HepG2 (cell line): Measurements from ENCODE around the gene DZANK1. TPM values are rescaled to one million over a fixed set of nuclear protein-coding genes. Genes with fewer than 3 reads are reported as not detected.

Source experiments
- ARHGAP35 ChIP-seq: sonication (generic); formaldehyde crosslinking; IDR thresholded peaks from 2 replicates; pipeline ENCODE4 v1.9.0; 2022; ENCODE audit warnings: mild to moderate bottlenecking, inconsistent platforms, moderate library complexity, missing genetic modification reagents, borderline replicate concordance
- CHCHD3 ChIP-seq: sonication (generic); formaldehyde crosslinking; IDR thresholded peaks from 2 replicates; pipeline ENCODE4 v1.8.0; 2022; ENCODE audit warnings: mild to moderate bottlenecking, missing genetic modification reagents, moderate library complexity
- E2F1 ChIP-seq: sonication (generic); formaldehyde crosslinking; IDR thresholded peaks from 2 replicates; pipeline ENCODE4 v1.5.0; 2020; ENCODE audit warnings: missing genetic modification reagents
- ELF4 ChIP-seq: sonication (generic); formaldehyde crosslinking; IDR thresholded peaks from 2 replicates; pipeline ENCODE4 v1.5.0; 2020; ENCODE audit warnings: missing genetic modification reagents, mild to moderate bottlenecking, moderate library complexity, borderline replicate concordance
- GABPA ChIP-seq, 2 experiments: IDR thresholded peaks; 2 replicates each; pipeline ENCODE4 v1.6.1; 2011 to 2016; ENCODE audit warnings: low read depth in 2 of 2, low read length in 1 of 2, missing biosample characterization in 1 of 2, missing genetic modification characterization in 1 of 2
- HDAC1 ChIP-seq: sonication (generic); formaldehyde crosslinking; IDR thresholded peaks from 2 replicates; pipeline ENCODE4 v1.5.1; 2020; ENCODE audit warnings: mild to moderate bottlenecking, missing genetic modification reagents
- KLF11 ChIP-seq: IDR thresholded peaks from 2 replicates; pipeline ENCODE4 v1.6.1; 2016; ENCODE audit warnings: missing compliant biosample characterization
- PHF5A ChIP-seq: IDR thresholded peaks from one replicate; pipeline ENCODE4 v1.6.1; 2018; ENCODE audit warnings: low read depth, missing genetic modification reagents; ENCODE audit not compliant: unreplicated experiment
- PRMT3 ChIP-seq: sonication (generic); formaldehyde crosslinking; IDR thresholded peaks from 2 replicates; pipeline ENCODE4 v1.8.1; 2022; ENCODE audit warnings: low read depth, mild to moderate bottlenecking, moderate library complexity, missing genetic modification reagents, borderline replicate concordance
- RORA ChIP-seq: sonication (generic); formaldehyde crosslinking; IDR thresholded peaks from 2 replicates; pipeline ENCODE4 v1.5.0; 2020; ENCODE audit warnings: mild to moderate bottlenecking, missing genetic modification reagents, moderate library complexity
- SNRNP70 ChIP-seq: fragments of 200-400 bp; formaldehyde crosslinking; IDR thresholded peaks from 2 replicates; pipeline ENCODE4 v1.6.1; 2017; ENCODE audit warnings: mild to moderate bottlenecking, low read depth, low read length, moderate library complexity
- TEAD2 ChIP-seq: sonication (generic); formaldehyde crosslinking; IDR thresholded peaks from 2 replicates; pipeline ENCODE4 v1.9.0; 2021; ENCODE audit warnings: missing genetic modification reagents
- ZBTB4 ChIP-seq: sonication (generic); formaldehyde crosslinking; IDR thresholded peaks from 2 replicates; pipeline ENCODE4 v1.4.0; 2020; ENCODE audit warnings: missing genetic modification reagents, mild to moderate bottlenecking, borderline replicate concordance
- ZFX ChIP-seq: sonication (generic); formaldehyde crosslinking; IDR thresholded peaks from 2 replicates; pipeline ENCODE4 v1.4.0; 2020; ENCODE audit warnings: mild to moderate bottlenecking, low read depth, missing genetic modification reagents, moderate library complexity
- ZNF10 ChIP-seq: sonication (generic); formaldehyde crosslinking; IDR thresholded peaks from 2 replicates; pipeline ENCODE4 v1.4.0; 2020; ENCODE audit warnings: mild to moderate bottlenecking, low read depth, missing genetic modification reagents, borderline replicate concordance
- ZNF274 ChIP-seq: sonication (generic); formaldehyde crosslinking; IDR thresholded peaks from 2 replicates; pipeline ENCODE4 v1.5.1; 2020; ENCODE audit warnings: mild to moderate bottlenecking, missing genetic modification reagents
- ZNF549 ChIP-seq: sonication (generic); formaldehyde crosslinking; IDR thresholded peaks from 2 replicates; pipeline ENCODE4 v1.5.0; 2020; ENCODE audit warnings: missing genetic modification reagents
- ZNF556 ChIP-seq: sonication (generic); formaldehyde crosslinking; IDR thresholded peaks from 2 replicates; pipeline ENCODE4 v1.4.0; 2020; ENCODE audit warnings: mild to moderate bottlenecking, missing genetic modification reagents, borderline replicate concordance
- ZNF773 ChIP-seq: sonication (generic); formaldehyde crosslinking; IDR thresholded peaks from 2 replicates; pipeline ENCODE4 v1.4.0; 2020; ENCODE audit warnings: missing genetic modification reagents, borderline replicate concordance
- ZNF792 ChIP-seq: IDR thresholded peaks from 2 replicates; pipeline ENCODE4 v1.6.1; 2016
- polyA plus RNA-seq, 8 experiments: library from polyadenylated mRNA; depleted of rRNA in 3 of 8; stranded (reverse) in 7 of 8; unstranded in 1 of 8; fragments of >200 nt; fragmentation: Illumina TruSeq in 4 of 8; extraction: Trizol in 4 of 8; gene quantifications; 2 replicates each; pipeline versions ENCODE4 v1.2.1 to v1.2.3, GENCODE V29; 2011 to 2016; ENCODE audit warnings: low read depth in 4 of 8, missing spikeins in 1 of 8, mixed read lengths in 1 of 8; ENCODE audit not compliant: insufficient read depth in 1 of 8
- total RNA-seq, 5 experiments: library from RNA; depleted of rRNA; stranded (reverse); fragments of >200 nt; fragmentation: Illumina TruSeq; extraction: Trizol; gene quantifications; 2 replicates each; pipeline ENCODE4 v1.2.3, GENCODE V29; 2016; ENCODE audit warnings: low read depth in 1 of 5
- TF ChIP-seq, protein P1 (sequence below): IDR thresholded peaks from 2 replicates; pipeline ENCODE4 v1.6.1; 2016; ENCODE audit warnings: control low read depth
- TF ChIP-seq, protein P2 (sequence below): sonication (generic); formaldehyde crosslinking; IDR thresholded peaks from 2 replicates; pipeline ENCODE4 v1.9.0; 2021; ENCODE audit warnings: missing genetic modification reagents, mild to moderate bottlenecking, borderline replicate concordance

The DZANK1 gene
- total and polyA plus RNA-seq, 2 of the 13 experiments (the other 11 are each of a cell fraction or from before 2014, with no cell fraction given), result 1.6 to 3.2 TPM

DNA sequence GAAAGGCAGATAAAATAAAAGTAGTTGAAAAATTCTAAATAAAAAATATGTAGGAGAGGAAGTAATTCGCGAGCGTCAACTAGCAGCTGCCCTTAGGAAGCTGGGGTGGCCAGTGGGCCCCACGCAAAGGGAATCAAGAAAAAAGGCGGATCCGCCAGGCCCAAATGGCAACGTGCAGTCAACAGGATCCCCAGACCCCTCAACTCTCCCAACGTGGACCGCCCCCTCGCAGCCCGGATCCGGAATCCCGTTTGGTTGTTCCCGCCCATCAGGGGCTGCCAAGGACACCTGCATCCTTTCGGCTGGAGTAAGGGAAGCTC, 296 bp downstream of the DZANK1 start (continued):
- TF ChIP-seq TEAD2 (no peak), ZNF10 (CRISPR knock-in tag) (no peak), E2F1 (CRISPR knock-in tag) (no peak), SNRNP70 (no peak), ZNF556 (no peak), RORA (CRISPR knock-in tag) (no peak), ZNF792 (CRISPR knock-in tag) (no peak), PRMT3 (CRISPR knock-in tag) (no peak), KLF11 (no peak), ELF4 (CRISPR knock-in tag) (no peak), HDAC1 (CRISPR knock-in tag) (no peak), ZFX (CRISPR knock-in tag) (no peak; the same call in 1 of the 2 replicates), ZNF773 (no peak), ZNF274 (CRISPR knock-in tag) (no peak), GABPA (IDR thresholded peaks at IDR 0.05; ENCODE audit: low read depth, low read length) (peak; percentile 72), GABPA (CRISPR knock-in tag; IDR thresholded peaks at IDR 0.05; ENCODE audit: low read depth) (peak; percentile 83), ZNF549 (peak; percentile 40; the same call in 1 of the 2 replicates), ARHGAP35 (CRISPR knock-in tag) (no peak; the same call in 1 of the 2 replicates), CHCHD3 (no peak), PHF5A (CRISPR knock-in tag) (peak; percentile 1), ZBTB4 (CRISPR knock-in tag) (0 out of 2 replicates have a peak, but pooled peaks have one; percentile 66)
- TF ChIP-seq, protein P1, sequence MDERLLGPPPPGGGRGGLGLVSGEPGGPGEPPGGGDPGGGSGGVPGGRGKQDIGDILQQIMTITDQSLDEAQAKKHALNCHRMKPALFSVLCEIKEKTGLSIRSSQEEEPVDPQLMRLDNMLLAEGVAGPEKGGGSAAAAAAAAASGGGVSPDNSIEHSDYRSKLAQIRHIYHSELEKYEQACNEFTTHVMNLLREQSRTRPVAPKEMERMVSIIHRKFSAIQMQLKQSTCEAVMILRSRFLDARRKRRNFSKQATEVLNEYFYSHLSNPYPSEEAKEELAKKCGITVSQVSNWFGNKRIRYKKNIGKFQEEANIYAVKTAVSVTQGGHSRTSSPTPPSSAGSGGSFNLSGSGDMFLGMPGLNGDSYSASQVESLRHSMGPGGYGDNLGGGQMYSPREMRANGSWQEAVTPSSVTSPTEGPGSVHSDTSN (CRISPR knock-in tag), result no peak
- TF ChIP-seq, protein P2, sequence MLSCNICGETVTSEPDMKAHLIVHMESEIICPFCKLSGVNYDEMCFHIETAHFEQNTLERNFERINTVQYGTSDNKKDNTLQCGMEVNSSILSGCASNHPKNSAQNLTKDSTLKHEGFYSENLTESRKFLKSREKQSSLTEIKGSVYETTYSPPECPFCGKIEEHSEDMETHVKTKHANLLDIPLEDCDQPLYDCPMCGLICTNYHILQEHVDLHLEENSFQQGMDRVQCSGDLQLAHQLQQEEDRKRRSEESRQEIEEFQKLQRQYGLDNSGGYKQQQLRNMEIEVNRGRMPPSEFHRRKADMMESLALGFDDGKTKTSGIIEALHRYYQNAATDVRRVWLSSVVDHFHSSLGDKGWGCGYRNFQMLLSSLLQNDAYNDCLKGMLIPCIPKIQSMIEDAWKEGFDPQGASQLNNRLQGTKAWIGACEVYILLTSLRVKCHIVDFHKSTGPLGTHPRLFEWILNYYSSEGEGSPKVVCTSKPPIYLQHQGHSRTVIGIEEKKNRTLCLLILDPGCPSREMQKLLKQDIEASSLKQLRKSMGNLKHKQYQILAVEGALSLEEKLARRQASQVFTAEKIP (CRISPR knock-in tag), result no peak
